Measurements from ENCODE around the gene AATF.

GRCh38 chr17:37092701-37093100, 143.9 kb downstream of the AATF start:
- TF ChIP-seq, protein P1, sequence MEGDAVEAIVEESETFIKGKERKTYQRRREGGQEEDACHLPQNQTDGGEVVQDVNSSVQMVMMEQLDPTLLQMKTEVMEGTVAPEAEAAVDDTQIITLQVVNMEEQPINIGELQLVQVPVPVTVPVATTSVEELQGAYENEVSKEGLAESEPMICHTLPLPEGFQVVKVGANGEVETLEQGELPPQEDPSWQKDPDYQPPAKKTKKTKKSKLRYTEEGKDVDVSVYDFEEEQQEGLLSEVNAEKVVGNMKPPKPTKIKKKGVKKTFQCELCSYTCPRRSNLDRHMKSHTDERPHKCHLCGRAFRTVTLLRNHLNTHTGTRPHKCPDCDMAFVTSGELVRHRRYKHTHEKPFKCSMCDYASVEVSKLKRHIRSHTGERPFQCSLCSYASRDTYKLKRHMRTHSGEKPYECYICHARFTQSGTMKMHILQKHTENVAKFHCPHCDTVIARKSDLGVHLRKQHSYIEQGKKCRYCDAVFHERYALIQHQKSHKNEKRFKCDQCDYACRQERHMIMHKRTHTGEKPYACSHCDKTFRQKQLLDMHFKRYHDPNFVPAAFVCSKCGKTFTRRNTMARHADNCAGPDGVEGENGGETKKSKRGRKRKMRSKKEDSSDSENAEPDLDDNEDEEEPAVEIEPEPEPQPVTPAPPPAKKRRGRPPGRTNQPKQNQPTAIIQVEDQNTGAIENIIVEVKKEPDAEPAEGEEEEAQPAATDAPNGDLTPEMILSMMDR (conservative IDR thresholded peaks at IDR 0.05), result no peak
- TF ChIP-seq ZFX (IDR thresholded peaks at IDR 0.05), result no peak

All from C4-2B (cell line).